DMS114 treated with DMSO at 0.1 percent for 48 hours (cell line): ENCODE measurements around the gene DPYSL5.
"Not testable (repeated sequence)": the region's sequence is repeated elsewhere in the genome, so short reads cannot be mapped to it uniquely, and the experiment has no call there.

Experiments
- DNase-seq: peaks from one replicate; lab custom pipeline; 2025; ENCODE audit not compliant: unreplicated experiment; lab: John Stamatoyannopoulos, UW

DPYSL5 gene

DNA sequence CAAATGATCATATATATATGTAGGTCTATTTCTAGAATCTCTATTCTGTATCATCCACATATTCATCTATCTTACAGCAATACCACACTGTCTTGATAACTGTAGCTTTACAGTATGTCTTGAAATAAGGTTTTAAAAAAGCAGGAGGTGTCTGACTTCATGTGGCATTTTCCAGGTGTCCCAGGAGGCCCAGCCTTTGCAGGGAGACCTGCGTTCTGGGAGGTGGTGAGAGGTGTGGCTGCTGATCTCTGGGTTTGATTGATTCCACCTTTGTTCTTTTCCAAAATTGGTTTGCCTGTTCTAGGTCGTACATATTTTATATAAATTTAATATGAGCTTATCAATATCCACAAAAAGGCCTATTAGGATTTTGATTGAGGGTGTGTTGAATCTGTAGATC, 26.6 kb downstream of the DPYSL5 start:
- DNase-seq: no peak

DNA sequence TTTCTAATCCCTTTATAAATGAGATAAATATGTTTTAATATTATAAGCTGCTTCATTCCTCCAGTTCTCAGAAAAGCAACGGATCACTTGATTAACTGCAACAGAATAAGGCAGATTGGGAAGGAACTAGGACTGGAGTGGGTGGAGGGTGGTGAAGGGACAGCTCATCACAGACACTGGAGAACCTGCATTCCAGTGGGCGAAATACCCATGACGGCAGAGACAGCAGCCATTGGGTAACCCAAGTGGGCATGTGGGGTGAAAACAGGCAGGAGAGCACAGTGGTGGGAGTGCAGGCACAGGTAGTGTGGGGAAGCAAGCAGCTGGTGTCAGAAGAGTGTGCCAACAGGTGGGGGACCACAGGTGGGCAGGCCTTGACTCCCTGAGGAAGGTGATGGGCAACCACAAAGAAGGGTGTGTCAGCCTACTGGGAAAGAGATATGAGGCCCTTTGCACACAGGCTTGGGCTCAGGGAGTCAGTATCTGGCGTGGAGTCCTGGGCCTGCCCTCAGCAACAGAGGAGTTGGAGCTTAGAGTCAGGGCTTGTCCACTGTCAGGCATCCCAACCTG, 27.2 kb downstream of the DPYSL5 start:
- DNase-seq: no peak

GRCh38 chr2:26875808-26876207, 27.9 kb downstream of the DPYSL5 start:
- DNase-seq: no peak

GRCh38 chr2:26876260-26876659, 28.3 kb downstream of the DPYSL5 start:
- no peak for DNase-seq

- no peak for DNase-seq
Measured at GRCh38 chr2:26877276-26877675, 29.3 kb downstream of the DPYSL5 start.

GRCh38 chr2:26880161-26880560, 32.2 kb downstream of the DPYSL5 start:
- no peak for DNase-seq

GRCh38 chr2:26880910-26881435, 33.0 kb downstream of the DPYSL5 start:
- DNase-seq: no peak

DNA sequence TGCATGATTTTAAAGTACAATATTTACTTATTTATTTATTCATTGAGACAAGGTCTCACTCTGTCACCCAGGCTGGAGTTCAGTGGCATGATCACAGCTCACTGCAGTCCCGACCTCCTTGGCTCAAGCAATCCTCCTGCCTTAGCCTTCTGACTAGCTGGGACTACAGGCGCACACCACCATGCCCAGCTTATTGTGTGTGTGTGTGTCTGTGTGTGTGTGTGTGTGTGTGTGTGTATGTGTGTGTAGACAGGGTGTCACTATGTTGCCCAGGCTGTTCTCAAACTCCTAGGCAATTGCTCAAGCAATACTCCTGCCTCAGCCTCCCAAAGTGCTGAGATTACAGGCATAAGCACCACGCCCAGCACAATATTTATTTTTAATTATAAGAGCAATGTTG, 34.3 kb downstream of the DPYSL5 start:
- DNase-seq: not testable (repeated sequence)

DNA sequence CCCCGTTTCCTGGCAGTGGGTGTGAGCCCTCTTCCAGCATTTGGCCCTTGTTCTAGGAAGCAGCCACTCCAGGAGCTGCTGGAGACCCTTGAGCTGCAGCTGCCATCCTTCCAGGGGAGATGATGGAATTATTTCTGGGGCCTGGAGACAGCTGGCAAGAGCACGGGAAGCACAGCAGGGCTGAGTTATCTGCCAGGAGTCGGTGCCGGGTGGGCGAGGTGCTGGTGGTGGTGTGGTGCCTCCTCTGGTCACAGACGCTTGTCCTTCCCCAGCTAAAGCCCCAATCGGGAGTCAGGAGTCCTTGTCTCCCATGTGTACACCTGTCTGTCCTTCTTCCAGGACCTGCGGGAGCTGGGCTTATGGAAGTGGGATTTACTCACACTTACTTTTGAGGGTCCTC, 36.0 kb downstream of the DPYSL5 start:
- no peak for DNase-seq

DNA sequence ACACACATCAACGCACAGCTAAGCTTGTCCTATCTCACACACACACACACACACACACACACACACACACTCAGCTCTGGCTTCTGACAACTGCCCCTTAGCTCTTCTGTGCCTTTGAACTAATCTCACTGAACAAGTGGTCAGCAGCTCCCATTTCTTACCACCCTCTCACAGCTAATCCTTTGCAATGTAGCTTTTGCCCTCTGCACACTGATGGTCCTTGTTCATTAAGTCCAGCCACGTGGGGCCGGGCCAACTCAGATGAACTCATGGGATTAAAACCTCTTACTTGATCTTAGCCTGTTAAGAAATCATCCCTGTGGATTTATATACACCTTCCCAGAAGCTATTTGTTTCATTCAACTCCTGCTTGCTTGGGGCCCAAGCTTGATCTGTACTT, 36.6 kb downstream of the DPYSL5 start:
- no peak for DNase-seq

DNA sequence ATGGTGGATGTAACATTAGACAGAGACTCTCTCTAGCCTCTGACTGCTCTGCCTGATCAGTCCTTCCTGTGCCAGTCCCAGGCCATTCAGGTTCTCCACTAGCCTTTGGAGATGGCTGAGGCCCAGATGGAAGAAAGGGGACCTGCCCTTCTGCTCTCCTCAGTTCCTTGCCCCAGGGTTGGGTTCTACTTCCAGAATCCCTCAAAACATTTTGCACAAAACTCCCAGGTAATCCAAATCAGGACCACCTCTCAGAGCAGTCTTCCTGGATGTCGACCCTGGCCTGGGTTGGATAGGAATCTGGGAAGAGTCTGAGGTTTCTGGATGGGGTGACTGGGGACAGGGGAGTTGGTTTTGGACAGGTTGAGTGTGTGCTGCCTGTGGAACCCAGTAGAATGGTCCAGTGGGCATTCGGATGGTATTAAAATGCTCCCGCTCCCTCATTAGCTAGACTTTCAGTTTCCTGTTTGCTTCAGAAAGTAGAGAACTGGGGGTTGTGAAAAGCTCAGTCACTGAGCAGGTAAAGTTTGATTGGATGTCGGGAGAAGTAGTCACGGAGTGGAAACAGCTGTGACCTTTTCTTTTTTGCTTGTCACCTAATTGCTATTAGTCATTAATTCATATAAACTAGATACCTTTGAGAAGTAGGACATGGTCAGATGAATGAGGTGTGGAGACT, 37.9 kb downstream of the DPYSL5 start:
- DNase-seq: no peak

GRCh38 chr2:26886736-26887135, 38.8 kb downstream of the DPYSL5 start:
- no peak for DNase-seq

- no peak for DNase-seq
Measured at GRCh38 chr2:26887151-26887550, 39.2 kb downstream of the DPYSL5 start.

- no peak for DNase-seq
Measured at GRCh38 chr2:26889796-26890195, 41.9 kb downstream of the DPYSL5 start.

DNA sequence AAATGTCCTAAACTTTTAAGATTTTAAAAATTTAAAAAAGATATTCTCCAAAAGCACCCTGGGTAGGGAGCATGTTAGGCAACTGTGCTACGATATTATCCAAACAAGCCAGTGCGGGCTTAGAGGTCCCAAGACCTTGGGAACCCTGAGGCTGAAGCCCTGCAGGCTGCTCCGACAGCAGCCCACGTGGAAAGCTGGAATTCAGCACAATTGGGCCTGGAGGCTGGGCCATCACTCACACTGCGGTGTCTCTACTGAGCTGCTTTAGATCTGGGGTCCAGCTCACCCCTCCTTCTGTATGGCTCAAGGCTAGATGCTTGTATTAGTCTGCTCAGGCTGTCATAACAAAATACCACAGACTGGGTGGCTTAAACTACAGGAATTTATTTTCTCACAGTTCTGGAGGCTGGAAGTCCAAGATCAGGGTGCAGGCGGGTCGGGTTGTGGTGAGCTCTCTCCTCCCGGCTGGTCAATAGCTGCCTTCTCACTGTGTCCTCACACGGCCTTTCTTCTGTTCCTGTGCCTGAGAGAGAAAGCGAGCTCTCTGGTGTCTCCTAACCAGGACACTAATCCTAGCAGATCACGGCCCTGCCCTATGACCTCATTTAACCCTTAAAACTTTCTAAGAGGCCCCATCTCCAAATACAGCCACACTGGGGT, 42.5 kb downstream of the DPYSL5 start:
- DNase-seq: no peak

DNA sequence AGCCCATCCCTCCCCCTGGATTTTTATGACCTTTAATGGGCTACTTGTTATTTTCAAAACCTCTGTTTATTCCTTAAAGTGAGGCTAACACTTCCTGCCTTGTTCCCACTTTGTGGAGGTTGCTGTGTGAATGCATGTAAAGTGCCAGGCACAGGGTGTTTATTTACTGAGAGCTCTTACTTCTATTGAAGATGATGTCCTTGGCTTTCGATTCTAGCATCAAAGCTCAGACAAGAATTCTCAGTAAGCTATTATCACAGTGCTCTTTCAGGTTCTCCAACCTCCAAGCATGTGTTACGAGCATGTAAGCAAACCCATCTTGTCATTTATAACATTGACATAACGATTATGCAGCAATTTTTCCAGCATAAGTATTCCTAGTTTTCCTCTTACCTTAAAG, 44.2 kb downstream of the DPYSL5 start:
- DNase-seq: no peak

DNA sequence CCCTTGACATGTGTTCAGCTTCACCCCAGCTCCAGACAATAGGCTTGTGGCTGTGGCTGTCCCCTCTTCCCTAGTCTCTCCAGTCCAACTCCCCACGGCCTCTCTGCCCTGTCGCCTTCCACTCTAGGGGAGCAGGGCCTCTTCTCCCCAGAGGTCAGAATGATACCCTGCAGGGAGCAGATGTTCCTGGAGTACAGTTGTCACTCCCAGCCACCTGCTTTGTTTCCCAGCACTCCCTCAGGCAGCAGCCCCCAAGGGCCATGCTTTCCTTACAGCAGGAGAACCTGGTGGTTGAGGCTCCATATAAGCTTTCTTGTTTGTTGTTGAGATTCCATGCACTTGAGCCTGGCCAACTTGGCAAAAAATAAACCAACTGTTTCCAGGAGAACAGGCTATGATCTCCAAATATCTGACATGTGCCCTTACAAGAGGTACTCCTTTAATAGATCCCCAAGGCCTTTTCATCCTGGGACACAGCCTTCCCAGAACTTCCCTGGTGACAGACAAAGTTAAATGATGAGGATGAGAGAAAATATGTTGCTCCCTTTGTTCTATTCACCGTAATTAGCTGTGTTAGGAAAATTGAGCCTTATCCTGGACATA, 45.1 kb downstream of the DPYSL5 start:
- no peak for DNase-seq

- DNase-seq: no peak
Measured at GRCh38 chr2:26894136-26894535, 46.2 kb downstream of the DPYSL5 start.

GRCh38 chr2:26897807-26898479, 50.0 kb downstream of the DPYSL5 start:
- DNase-seq: no peak

- DNase-seq: no peak
Measured at GRCh38 chr2:26898480-26899078, 50.6 kb downstream of the DPYSL5 start.
